ENCODE data around the gene DNAAF1.

DNA sequence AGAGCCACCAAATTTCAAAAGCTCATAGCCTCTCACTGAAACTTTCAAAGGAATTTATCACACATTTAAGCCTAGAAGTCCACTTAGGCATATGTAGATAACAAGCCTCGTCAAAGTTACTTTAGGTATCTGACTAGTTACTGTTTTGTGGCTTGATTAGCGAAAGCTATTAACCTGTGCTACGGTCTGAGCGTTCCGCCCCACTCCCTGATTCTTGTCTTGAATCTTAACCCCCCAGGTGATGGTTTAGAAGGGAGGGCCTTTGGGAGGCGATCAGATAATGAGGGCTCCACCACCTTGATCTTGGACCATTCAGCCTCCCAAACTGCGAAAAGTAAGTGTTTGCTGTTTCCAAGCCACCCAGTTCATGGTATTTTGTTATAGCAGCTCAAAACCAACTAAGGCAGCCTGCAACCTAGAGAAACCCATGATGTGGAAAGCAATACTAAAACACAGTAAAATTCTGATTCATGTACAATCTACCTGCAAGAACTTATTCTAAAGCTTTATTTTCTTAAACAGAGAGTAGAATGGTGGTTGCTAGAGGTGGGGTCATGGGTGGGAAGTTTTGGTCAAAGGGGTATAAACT is 7.2 kb upstream of the DNAAF1 start:
- TF ChIP-seq, protein P1, sequence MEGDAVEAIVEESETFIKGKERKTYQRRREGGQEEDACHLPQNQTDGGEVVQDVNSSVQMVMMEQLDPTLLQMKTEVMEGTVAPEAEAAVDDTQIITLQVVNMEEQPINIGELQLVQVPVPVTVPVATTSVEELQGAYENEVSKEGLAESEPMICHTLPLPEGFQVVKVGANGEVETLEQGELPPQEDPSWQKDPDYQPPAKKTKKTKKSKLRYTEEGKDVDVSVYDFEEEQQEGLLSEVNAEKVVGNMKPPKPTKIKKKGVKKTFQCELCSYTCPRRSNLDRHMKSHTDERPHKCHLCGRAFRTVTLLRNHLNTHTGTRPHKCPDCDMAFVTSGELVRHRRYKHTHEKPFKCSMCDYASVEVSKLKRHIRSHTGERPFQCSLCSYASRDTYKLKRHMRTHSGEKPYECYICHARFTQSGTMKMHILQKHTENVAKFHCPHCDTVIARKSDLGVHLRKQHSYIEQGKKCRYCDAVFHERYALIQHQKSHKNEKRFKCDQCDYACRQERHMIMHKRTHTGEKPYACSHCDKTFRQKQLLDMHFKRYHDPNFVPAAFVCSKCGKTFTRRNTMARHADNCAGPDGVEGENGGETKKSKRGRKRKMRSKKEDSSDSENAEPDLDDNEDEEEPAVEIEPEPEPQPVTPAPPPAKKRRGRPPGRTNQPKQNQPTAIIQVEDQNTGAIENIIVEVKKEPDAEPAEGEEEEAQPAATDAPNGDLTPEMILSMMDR (conservative IDR thresholded peaks at IDR 0.05; ENCODE audit: low read length): no peak
- TF ChIP-seq EZH2phosphoT487 (IDR thresholded peaks at IDR 0.05; ENCODE audit: borderline replicate concordance): no peak

All from Loucy (cell line).